SH-SY5Y (cell line): ENCODE results near the gene RAPGEF5.

Experiments used
- GATA2 ChIP-seq: IDR thresholded peaks from 2 replicates; pipeline ENCODE4 v1.6.1; 2011; ENCODE audit warnings: mild to moderate bottlenecking, low read depth, low read length
- GATA3 ChIP-seq: IDR thresholded peaks from 2 replicates; pipeline ENCODE4 v1.6.1; 2011; ENCODE audit warnings: low read depth, mild to moderate bottlenecking, low read length, moderate library complexity

DNA sequence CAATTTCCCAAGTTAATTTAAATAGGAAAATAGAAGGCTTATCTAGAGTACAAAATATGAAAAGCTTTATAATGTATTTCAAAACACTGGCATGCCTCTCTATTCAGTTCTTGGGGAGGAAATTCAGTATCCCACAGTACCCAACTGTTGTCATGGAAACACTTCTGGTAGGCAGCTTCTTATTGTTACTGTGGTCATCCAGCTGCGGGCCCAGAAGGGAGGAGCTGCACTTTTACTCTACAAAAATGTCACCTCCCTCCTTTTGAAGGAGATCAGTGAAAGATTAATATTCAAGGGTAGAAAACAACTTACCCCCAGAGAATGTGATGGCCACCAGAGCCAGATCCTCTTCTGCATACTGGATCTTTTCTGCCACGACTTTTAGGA lies 202.8 kb downstream of the RAPGEF5 start:
- no peak for TF ChIP-seq GATA3
- TF ChIP-seq GATA2: no peak
